Activated naive CD8-positive, alpha-beta T cell treated with anti-CD3 and anti-CD28 coated beads, Interleukin-2, amount 10 ng/mL, durations not matched to agents 7 days and 5 days (primary cell): ENCODE data around the gene BRICD5. TPM values are rescaled to one million over a fixed set of nuclear protein-coding genes. Genes with fewer than 3 reads are reported as not detected.
"Not testable (repeated sequence)": the region's sequence is repeated elsewhere in the genome, so short reads cannot be mapped to it uniquely, and the experiment has no call there.

Experiments
- ATAC-seq: fragments of 150-1000 bp; cut with Tn5 transposase; one replicate; pipeline ENCODE4 v1.10.0; 2021; ENCODE audit warnings: low read depth, moderate library complexity
- POLR2A ChIA-PET: fragments of 350-600 bp; sonication (Branson Sonifier 250); formaldehyde crosslinking; loops from one replicate; lab custom pipeline; 2021; ENCODE audit warnings: antibody characterized with exemption; lab: Charles Lee
- DNase-seq: peaks from one replicate; pipeline ENCODE4 v3.0.0; 2021
- H3K27ac Mint-ChIP-seq: one replicate; pipeline ENCODE4 v1.8.0; 2022; ENCODE audit warnings: mild to moderate bottlenecking, mixed read lengths
- H3K27me3 Mint-ChIP-seq: one replicate; pipeline ENCODE4 v1.8.0; 2022; ENCODE audit warnings: mild to moderate bottlenecking, moderate library complexity, mixed read lengths
- H3K36me3 Mint-ChIP-seq: one replicate; pipeline ENCODE4 v1.8.0; 2021; ENCODE audit warnings: mild to moderate bottlenecking, mixed read lengths
- H3K4me1 Mint-ChIP-seq: one replicate; pipeline ENCODE4 v1.8.0; 2021; ENCODE audit warnings: mixed read lengths
- H3K4me3 Mint-ChIP-seq: one replicate; pipeline ENCODE4 v1.8.0; 2022; ENCODE audit warnings: mild to moderate bottlenecking, moderate library complexity, mixed read lengths
- H3K9me3 Mint-ChIP-seq: one replicate; pipeline ENCODE4 v1.8.0; 2021; ENCODE audit warnings: mixed read lengths
- total RNA-seq, 2 experiments: library from RNA; stranded (reverse); gene quantifications; one replicate each; pipeline ENCODE4 v1.2.3, GENCODE V29; 2021

The BRICD5 gene
- total RNA-seq, 2 experiments from 2014 or later, result 17.3 to 18.4 TPM

GRCh38 chr16:2206780-2207433 lies 3.8 kb downstream of the BRICD5 start:
- POLR2A ChIA-PET, result interaction anchor here (0.7 to 3.0 kb wide), 4 partner anchors 8 to 52 kb away, joined by 3 to 32 read pairs (median 6); partner anchors contain the start of genes PGP and TRAF7
- H3K36me3 Mint-ChIP-seq, result peaks cover 8% of the 10 kb centered on the region
- H3K4me3 Mint-ChIP-seq, result peak overlapping the region; percentile 81
- H3K27me3 Mint-ChIP-seq, result no peaks in the 10 kb centered on the region
- no peak for DNase-seq
- peaks cover 17% of the 10 kb centered on the region for H3K4me1 Mint-ChIP-seq
- no peaks in the 10 kb centered on the region for H3K9me3 Mint-ChIP-seq
- peak overlapping the region; percentile 87 for H3K27ac Mint-ChIP-seq
- no peak for ATAC-seq

DNA sequence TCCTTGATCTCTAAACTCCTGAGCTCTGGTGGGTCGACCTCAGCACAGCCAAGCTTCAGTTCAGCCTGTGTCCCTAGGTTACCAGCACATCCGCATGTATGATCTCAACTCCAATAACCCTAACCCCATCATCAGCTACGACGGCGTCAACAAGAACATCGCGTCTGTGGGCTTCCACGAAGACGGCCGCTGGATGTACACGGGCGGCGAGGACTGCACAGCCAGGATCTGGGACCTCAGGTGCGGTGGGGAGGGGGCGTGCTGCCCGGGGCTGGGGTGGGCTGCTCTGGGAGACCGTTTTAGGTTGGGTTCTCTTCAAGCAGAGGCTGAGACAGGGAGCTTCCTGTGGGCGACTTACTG lies 4.3 kb downstream of the BRICD5 start:
- H3K4me3 Mint-ChIP-seq, result peak overlapping the region; percentile 81
- H3K36me3 Mint-ChIP-seq, result peaks cover 8% of the 10 kb centered on the region
- H3K27ac Mint-ChIP-seq, result peak overlapping the region; percentile 87
- H3K9me3 Mint-ChIP-seq, result no peaks in the 10 kb centered on the region
- ATAC-seq (no peak), DNase-seq (no peak)
- POLR2A ChIA-PET, result interaction anchor here (0.7 to 3.0 kb wide), 5 partner anchors 8 to 51 kb away, joined by 3 to 32 read pairs (median 3); partner anchors contain the start of genes PGP and TRAF7
- H3K4me1 Mint-ChIP-seq, result peaks cover 14% of the 10 kb centered on the region
- H3K27me3 Mint-ChIP-seq, result no peaks in the 10 kb centered on the region

GRCh38 chr16:2205967-2206313 lies 4.7 kb downstream of the BRICD5 start:
- no peak for DNase-seq

DNA sequence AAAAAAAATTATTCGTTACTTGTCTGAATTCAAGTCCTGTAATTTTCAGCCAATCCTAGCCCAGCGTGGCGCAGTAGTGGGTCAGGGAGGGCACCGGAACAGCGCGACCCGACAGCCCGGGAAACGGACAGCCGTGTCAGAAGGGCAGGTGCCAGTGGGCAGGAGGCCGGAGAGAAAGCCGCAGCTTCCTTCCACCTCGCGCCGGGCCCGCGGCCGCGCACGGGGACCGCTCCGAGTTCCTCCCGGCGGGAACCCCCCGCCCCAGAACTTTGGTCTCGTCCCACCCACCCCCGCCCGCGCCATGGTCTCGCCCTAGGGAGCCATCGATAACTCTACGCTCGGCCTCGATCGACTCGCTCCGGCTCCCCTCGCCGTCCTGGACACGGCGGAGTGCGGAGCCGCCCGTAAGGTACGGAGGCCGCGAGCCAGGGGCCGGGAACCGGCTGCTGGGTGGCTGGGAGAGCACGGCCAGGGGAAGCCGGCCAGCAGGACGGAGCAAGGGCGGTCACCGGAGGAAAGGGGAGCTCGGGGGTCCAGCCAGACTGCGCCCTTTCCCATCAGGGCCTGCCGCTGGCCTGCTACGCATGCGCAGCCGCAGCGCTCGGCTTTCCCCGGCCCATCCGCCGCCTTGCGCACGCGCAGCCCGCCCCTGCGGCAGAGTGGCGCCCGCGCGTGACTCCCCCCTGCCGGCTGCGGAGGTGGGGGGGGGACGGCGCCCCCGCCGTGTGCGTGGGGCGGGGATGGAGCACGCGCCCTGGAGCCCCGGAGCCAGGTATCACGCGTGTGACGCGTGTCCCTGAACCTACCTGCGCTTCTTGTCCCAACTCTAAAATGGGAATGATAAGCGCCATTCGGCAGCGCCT lies 5.3 kb downstream of the BRICD5 start, which contains the start of gene MLST8:
TSS of gene MLST8 (plus strand) at position 351 of the 863 bp plus-strand sequence. CDS start 632 bp downstream, outside the sequence.
- peak within 1 kb of the TSS; percentile 87 for H3K27ac Mint-ChIP-seq
- POLR2A ChIA-PET, result interaction anchor here (0.6 to 3.0 kb wide), 8 partner anchors 10 to 310 kb away, joined by 3 to 32 read pairs (median 5); partner anchors contain the start of genes ECI1, PGP, RPS2 and TRAF7
- H3K9me3 Mint-ChIP-seq, result no peaks in the 10 kb centered on the region
- ATAC-seq, result peak; percentile 81
- H3K4me1 Mint-ChIP-seq, result peaks cover 14% of the 10 kb centered on the region
- peak within 1 kb of the TSS; percentile 82 for H3K4me3 Mint-ChIP-seq
- H3K36me3 Mint-ChIP-seq, result peaks cover 7% of the 10 kb centered on the region
- DNase-seq, result peak; percentile 98
- peaks cover under 1% of the 10 kb centered on the region for H3K27me3 Mint-ChIP-seq

More at GRCh38 chr16:2205967-2206313, 4.7 kb downstream of the BRICD5 start:
- peak overlapping the region; percentile 81 for H3K4me3 Mint-ChIP-seq
- H3K36me3 Mint-ChIP-seq, result peaks cover 8% of the 10 kb centered on the region
- H3K4me1 Mint-ChIP-seq, result peaks cover 14% of the 10 kb centered on the region
- H3K9me3 Mint-ChIP-seq, result no peaks in the 10 kb centered on the region
- peak; percentile 30 for ATAC-seq
- H3K27ac Mint-ChIP-seq, result peak overlapping the region; percentile 87
- POLR2A ChIA-PET, result interaction anchor here (0.6 to 3.0 kb wide), 7 partner anchors 9 to 310 kb away, joined by 3 to 32 read pairs (median 3); partner anchors contain the start of genes ECI1, PGP and TRAF7
- H3K27me3 Mint-ChIP-seq, result no peaks in the 10 kb centered on the region

DNA sequence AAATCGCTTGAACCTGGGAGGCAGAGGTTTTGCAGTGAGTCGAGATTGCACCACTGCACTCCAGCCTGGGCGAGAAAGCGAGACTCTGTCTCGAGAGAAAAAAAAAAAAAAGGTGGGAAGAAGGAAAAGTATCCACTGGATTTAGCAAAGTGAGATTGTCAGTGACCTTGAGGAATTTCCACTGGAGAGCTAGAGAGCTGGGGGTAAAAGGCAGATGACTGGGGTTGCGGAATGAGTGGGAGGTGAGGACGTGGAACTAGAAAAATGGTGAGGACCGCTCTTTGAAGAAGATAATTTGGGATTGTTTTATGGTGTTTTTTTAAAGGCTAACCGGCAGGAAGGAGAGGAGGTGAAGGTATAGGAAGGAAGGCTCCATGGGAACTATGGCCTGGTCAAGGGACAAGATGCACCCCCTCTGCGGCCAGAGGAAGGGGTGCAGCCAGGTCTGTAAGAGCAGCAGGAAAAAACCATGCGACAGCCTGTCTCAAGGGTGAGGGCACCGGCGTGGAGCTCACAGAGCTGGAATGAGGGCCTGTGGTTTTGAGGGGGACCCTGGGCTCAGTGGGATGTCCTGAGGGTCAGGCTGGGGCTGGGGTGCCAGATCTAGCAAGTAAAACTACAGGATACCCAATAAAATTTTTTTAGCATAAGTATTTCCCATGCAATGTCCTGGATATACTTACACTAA lies 6.1 kb downstream of the BRICD5 start:
- H3K4me3 Mint-ChIP-seq, result peak overlapping the region; percentile 77
- POLR2A ChIA-PET, result interaction anchor here (0.6 to 3.0 kb wide), 6 partner anchors 9 to 49 kb away, joined by 3 to 32 read pairs (median 6); partner anchors contain the start of genes E4F1, ECI1, PGP and TRAF7
- peak overlapping the region; percentile 70 for H3K27ac Mint-ChIP-seq
- H3K36me3 Mint-ChIP-seq, result peaks cover 6% of the 10 kb centered on the region
- peaks cover 7% of the 10 kb centered on the region for H3K27me3 Mint-ChIP-seq
- H3K9me3 Mint-ChIP-seq, result no peaks in the 10 kb centered on the region
- peaks cover 14% of the 10 kb centered on the region for H3K4me1 Mint-ChIP-seq
- ATAC-seq, result no peak
- DNase-seq, result no peak

DNA sequence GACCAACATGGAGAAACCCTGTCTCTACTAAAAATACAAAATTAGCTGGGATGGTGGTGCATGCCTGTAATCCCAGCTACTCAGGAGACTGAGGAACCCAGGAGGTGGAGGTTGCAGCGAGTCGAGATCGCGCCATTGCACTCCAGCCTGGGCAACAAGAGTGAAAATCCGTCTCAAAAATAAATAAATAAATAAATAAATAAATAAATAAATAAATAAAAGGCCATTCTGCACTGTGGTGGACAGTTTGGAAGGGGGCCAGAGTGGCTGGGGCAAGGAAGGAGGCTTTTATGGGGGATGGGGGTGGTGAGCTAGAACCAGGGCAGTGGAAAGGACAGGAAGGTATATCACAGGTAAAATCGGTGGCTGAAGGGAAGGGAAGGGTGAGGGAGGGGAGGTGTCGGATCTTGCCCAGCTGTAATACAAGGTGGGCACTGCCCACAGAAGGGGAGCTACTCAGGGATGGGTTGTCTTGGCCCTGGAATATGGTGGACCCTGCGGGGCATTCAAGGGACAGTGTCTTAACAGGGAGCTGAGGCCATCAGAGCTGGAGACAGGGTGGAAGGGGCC lies 7.5 kb downstream of the BRICD5 start:
- DNase-seq, H3K36me3 Mint-ChIP-seq, ATAC-seq, H3K9me3 Mint-ChIP-seq: not testable (repeated sequence)
- Mint-ChIP-seq H3K27ac (peak overlapping the region; percentile 21), H3K4me3 (peak overlapping the region; percentile 5), H3K4me1 (peaks cover 14% of the 10 kb centered on the region), H3K27me3 (peaks cover 13% of the 10 kb centered on the region)
- POLR2A ChIA-PET, result interaction anchor here (1.0 kb wide), 1 partner anchor 48 kb away, joined by 5 read pairs; the partner anchor contains the start of gene TRAF7

- H3K27me3 Mint-ChIP-seq, result peaks cover 28% of the 10 kb centered on the region
- H3K4me1 Mint-ChIP-seq, result peaks cover 5% of the 10 kb centered on the region
- POLR2A ChIA-PET, result no interaction called here
- ATAC-seq (no peak), DNase-seq (no peak)
- no peaks in the 10 kb centered on the region for H3K36me3 Mint-ChIP-seq
- no peaks in the 10 kb centered on the region for H3K9me3 Mint-ChIP-seq
- no peak overlapping the region for H3K27ac Mint-ChIP-seq
- no peak overlapping the region for H3K4me3 Mint-ChIP-seq
Measured at GRCh38 chr16:2200313-2200712, 10.3 kb downstream of the BRICD5 start.

DNA sequence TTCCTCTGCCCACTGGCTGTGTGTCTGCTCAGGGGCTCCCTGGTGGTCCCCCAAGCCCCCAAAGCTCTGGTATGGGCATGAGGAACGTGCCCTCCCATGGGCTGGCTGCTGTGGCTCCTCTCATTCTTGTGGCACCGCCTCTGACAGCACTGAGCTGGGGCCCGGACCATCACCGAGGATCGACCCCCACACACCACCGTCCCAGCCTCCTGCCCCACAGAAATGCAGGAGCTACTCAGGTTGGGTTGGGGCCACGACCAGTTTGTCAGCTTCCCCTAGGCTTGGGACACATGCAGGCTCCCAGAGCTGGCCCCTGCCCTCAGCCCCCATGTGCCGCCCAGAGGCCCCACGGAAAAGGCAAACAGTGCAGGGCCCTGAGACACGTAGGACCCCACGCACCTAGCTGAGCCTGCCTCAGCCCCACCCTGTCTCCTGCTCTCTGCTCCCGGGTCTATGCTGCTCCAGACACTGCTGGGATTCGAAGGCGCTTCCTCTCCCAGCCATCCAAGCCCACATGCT lies 11.0 kb downstream of the BRICD5 start:
- Mint-ChIP-seq H3K9me3 (no peaks in the 10 kb centered on the region), H3K27me3 (peaks cover 32% of the 10 kb centered on the region), H3K4me1 (peaks cover 5% of the 10 kb centered on the region), H3K36me3 (no peaks in the 10 kb centered on the region), H3K27ac (no peak overlapping the region), H3K4me3 (no peak overlapping the region)
- ATAC-seq, result no peak
- DNase-seq, result no peak
- POLR2A ChIA-PET, result no interaction called here

DNA sequence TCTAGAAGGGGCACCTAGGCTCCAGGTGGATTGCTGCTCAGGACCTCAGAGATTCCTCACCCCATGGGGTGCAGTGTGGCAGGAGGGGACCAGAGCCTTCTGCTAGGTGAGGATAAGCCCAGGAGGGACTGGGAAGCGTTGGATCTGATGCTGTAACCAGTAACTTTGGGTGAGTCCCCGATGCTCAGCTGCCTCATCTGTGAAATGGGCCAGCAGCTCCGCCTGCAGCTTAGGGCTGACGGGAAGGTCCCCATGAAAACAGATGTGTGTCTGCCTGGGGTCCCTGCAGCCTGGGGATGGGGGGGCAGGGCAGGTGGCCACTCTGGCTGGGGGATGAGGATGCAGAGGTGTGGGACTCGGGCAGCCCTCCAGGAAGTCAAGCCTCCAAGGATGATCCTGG lies 11.6 kb downstream of the BRICD5 start:
- DNase-seq, result no peak
- Mint-ChIP-seq H3K36me3 (no peaks in the 10 kb centered on the region), H3K27ac (no peak overlapping the region), H3K9me3 (no peaks in the 10 kb centered on the region), H3K4me1 (peaks cover 1% of the 10 kb centered on the region), H3K27me3 (peaks cover 36% of the 10 kb centered on the region), H3K4me3 (no peak overlapping the region)
- POLR2A ChIA-PET, result no interaction called here
- ATAC-seq, result no peak

DNA sequence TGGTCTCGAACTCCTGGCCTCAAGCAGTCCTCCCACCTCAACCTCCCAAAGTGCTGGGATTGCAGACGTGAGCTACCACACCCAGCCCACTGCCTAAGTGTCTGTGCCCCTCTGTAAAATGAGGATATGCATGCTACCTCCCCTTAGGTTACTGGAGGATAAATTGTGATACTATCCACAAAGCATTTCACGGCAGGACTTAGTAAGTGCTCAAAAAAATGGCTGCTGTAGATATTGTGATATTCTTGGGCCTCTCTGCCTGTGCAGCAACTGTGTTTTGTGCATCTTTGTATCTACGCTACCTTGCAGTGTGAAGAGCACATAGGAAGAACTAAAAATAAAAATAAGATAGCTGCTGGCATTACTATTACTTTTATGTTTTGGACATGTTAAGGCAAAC lies 12.4 kb downstream of the BRICD5 start:
- DNase-seq, result no peak
- Mint-ChIP-seq H3K9me3 (no peaks in the 10 kb centered on the region), H3K27ac (no peak overlapping the region), H3K36me3 (no peaks in the 10 kb centered on the region), H3K4me3 (no peak overlapping the region), H3K27me3 (peaks cover 39% of the 10 kb centered on the region), H3K4me1 (peaks cover 1% of the 10 kb centered on the region)
- POLR2A ChIA-PET, result no interaction called here
- ATAC-seq, result no peak

DNA sequence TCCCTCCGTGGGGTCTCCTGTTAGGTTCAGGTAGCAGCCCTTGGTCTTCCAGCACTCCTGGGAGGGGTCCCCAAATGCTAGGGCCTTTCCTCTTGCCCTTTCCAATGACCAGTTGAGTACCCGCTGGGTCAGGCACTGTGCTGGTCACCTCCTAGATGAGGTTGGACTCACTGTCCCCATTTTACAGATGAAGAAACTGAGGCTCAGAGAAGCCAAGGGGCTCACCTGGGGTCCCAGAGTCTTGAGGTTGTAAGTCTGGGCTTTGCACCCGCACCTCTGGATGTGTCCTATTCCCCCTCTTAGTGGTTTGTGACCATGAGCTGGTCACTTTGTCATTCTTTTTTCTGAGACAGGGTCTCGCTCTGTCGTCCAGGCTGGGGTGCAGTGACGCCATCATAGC lies 12.9 kb downstream of the BRICD5 start:
- POLR2A ChIA-PET, result no interaction called here
- H3K4me1 Mint-ChIP-seq, result peaks cover 1% of the 10 kb centered on the region
- H3K9me3 Mint-ChIP-seq, result no peaks in the 10 kb centered on the region
- H3K27ac Mint-ChIP-seq, result no peak overlapping the region
- H3K4me3 Mint-ChIP-seq, result no peak overlapping the region
- H3K27me3 Mint-ChIP-seq, result peaks cover 39% of the 10 kb centered on the region
- no peaks in the 10 kb centered on the region for H3K36me3 Mint-ChIP-seq
- ATAC-seq, result no peak
- no peak for DNase-seq

DNA sequence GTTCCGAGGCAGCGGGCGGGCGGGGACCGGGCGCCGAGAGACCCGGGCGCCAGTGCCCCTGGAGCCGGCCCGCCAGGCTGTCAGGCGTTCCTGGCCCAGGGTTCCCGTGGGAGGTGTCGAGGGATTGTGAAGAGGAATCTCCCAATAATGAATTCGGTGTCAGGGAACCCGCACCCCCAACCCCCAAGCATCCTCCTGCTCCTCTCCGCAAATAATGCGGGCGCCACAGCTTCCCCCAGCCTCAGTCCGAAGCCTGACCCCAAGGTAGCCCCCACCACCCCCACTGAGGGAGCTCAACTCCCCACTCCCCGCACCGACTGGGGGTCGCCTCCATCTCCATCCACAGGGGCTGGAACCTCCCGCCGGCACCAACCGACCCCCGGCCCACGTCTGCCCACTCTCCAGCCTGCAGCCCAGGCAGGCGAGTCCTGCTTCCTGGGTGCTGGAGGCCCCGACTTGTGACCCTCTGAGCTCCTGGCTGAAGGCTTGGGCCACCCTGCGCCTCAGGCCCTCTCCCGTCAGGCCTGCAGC lies 13.6 kb downstream of the BRICD5 start:
- H3K4me3 Mint-ChIP-seq, result peak overlapping the region; percentile 35
- H3K27me3 Mint-ChIP-seq, result peaks cover 40% of the 10 kb centered on the region
- ATAC-seq, result no peak
- H3K9me3 Mint-ChIP-seq, result no peaks in the 10 kb centered on the region
- DNase-seq, result no peak
- H3K4me1 Mint-ChIP-seq, result peaks cover 1% of the 10 kb centered on the region
- H3K36me3 Mint-ChIP-seq, result no peaks in the 10 kb centered on the region
- H3K27ac Mint-ChIP-seq, result no peak overlapping the region
- POLR2A ChIA-PET, result interaction anchor here (0.5 kb wide), 1 partner anchor 122 kb away, joined by 3 read pairs; no protein-coding TSS in a partner anchor
